Mesendoderm (in vitro differentiated cells): Measurements from ENCODE around the gene GRM7.

Source experiments
- DNase-seq: peaks from one replicate; pipeline ENCODE4 v3.0.0; 2013
- H2AK5ac ChIP-seq: 2 replicates; pipeline ENCODE4 v1.6.1; 2013; ENCODE audit warnings: low read length, inconsistent platforms
- H2BK120ac ChIP-seq: 2 replicates; pipeline ENCODE4 v1.6.1; 2013; ENCODE audit warnings: low read depth, mild to moderate bottlenecking, low read length, moderate library complexity, mixed read lengths
- H2BK15ac ChIP-seq: replicated peaks from 2 replicates; pipeline ENCODE4 v1.6.1; 2013; ENCODE audit warnings: low read depth, mild to moderate bottlenecking, moderate library complexity
- H2BK5ac ChIP-seq: 2 replicates; pipeline ENCODE4 v1.6.1; 2013; ENCODE audit warnings: low read length, inconsistent platforms
- H3K18ac ChIP-seq: 2 replicates; pipeline ENCODE4 v1.6.1; 2013; ENCODE audit warnings: mild to moderate bottlenecking, low read length, mixed read lengths
- H3K23ac ChIP-seq: one replicate; pipeline ENCODE4 v1.6.1; 2013; ENCODE audit warnings: low read length
- H3K27ac ChIP-seq: 2 replicates; pipeline ENCODE4 v1.5.1; 2013; ENCODE audit warnings: low read depth, mild to moderate bottlenecking, inconsistent platforms, low read length, moderate library complexity
- H3K27me3 ChIP-seq: 2 replicates; pipeline ENCODE4 v1.6.1; 2013; ENCODE audit warnings: low read length, control low read depth, mild to moderate bottlenecking, inconsistent platforms; ENCODE audit not compliant: insufficient read depth, poor library complexity
- H3K36me3 ChIP-seq: 2 replicates; pipeline ENCODE4 v1.6.1; 2013; ENCODE audit warnings: low read length, inconsistent platforms; ENCODE audit not compliant: control insufficient read depth, insufficient read depth
- H3K4ac ChIP-seq: one replicate; pipeline ENCODE4 v1.6.1; 2013; ENCODE audit warnings: low read depth, mild to moderate bottlenecking, low read length, moderate library complexity
- H3K4me1 ChIP-seq: 2 replicates; pipeline ENCODE4 v1.6.1; 2013; ENCODE audit warnings: low read depth, low read length, inconsistent platforms; ENCODE audit not compliant: control insufficient read depth
- H3K4me2 ChIP-seq: 2 replicates; pipeline ENCODE4 v1.6.1; 2013; ENCODE audit warnings: low read length
- H3K4me3 ChIP-seq: 2 replicates; pipeline ENCODE4 v1.5.1; 2013; ENCODE audit warnings: mild to moderate bottlenecking, low read length
- H3K56ac ChIP-seq: one replicate; pipeline ENCODE4 v1.6.1; 2013; ENCODE audit warnings: low read length
- H3K79me1 ChIP-seq: 2 replicates; pipeline ENCODE4 v1.6.1; 2013; ENCODE audit warnings: low read length, inconsistent platforms
- H3K79me2 ChIP-seq: 2 replicates; pipeline ENCODE4 v1.6.1; 2013; ENCODE audit warnings: mild to moderate bottlenecking, low read length; ENCODE audit not compliant: control insufficient read depth, insufficient read depth
- H3K9ac ChIP-seq: 2 replicates; pipeline ENCODE4 v1.6.1; 2013; ENCODE audit warnings: low read length, inconsistent platforms
- H4K5ac ChIP-seq: one replicate; pipeline ENCODE4 v1.6.1; 2013; ENCODE audit warnings: low read length
- H4K8ac ChIP-seq: one replicate; pipeline ENCODE4 v1.6.1; 2013; ENCODE audit warnings: low read depth, mild to moderate bottlenecking, control low read depth, low read length, moderate library complexity
- WGBS: extraction: QIAGEN DNeasy Blood & Tissue Kit; methylation state at CpG from one replicate; pipeline ENCODE4 v1.1.7; 2013; ENCODE audit warnings: low lambda C conversion rate, missing lambda C conversion rate; ENCODE audit not compliant: insufficient coverage; ENCODE audit errors: extremely low coverage; 5-methylcytosine and 5-hydroxymethylcytosine counted together

Gene GRM7

GRCh38 chr3:7547826-7548225 lies 686.9 kb downstream of the GRM7 start:
- Histone ChIP-seq H3K9ac (no peak overlapping the region), H3K56ac (no peak overlapping the region), H2BK15ac (no peak overlapping the region), H3K79me1 (no peaks in the 10 kb centered on the region), H3K27ac (no peak overlapping the region), H4K8ac (no peak overlapping the region), H2BK5ac (no peak overlapping the region), H3K4ac (no peak overlapping the region), H3K4me2 (no peak overlapping the region), H3K4me1 (no peaks in the 10 kb centered on the region), H3K27me3 (no peaks in the 10 kb centered on the region), H3K79me2 (no peaks in the 10 kb centered on the region), H3K23ac (no peak overlapping the region), H3K36me3 (no peaks in the 10 kb centered on the region), H4K5ac (no peak overlapping the region), H3K4me3 (no peak overlapping the region), H3K18ac (no peak overlapping the region), H2BK120ac (no peak overlapping the region), H2AK5ac (no peak overlapping the region)
- no peak for DNase-seq
- no CpG with 5 or more reads among the region's 1 CpG for WGBS

GRCh38 chr3:7562892-7563291 lies 702.0 kb downstream of the GRM7 start:
- Histone ChIP-seq H2BK5ac (no peak overlapping the region), H3K9ac (no peak overlapping the region), H4K5ac (no peak overlapping the region), H3K18ac (no peak overlapping the region), H3K79me2 (no peaks in the 10 kb centered on the region), H3K4me1 (no peaks in the 10 kb centered on the region), H3K4ac (no peak overlapping the region), H3K27me3 (no peaks in the 10 kb centered on the region), H3K56ac (no peak overlapping the region), H2BK15ac (no peak overlapping the region), H3K23ac (no peak overlapping the region), H2AK5ac (no peak overlapping the region), H3K4me3 (no peak overlapping the region), H4K8ac (no peak overlapping the region), H3K36me3 (no peaks in the 10 kb centered on the region), H3K27ac (no peak overlapping the region), H3K4me2 (no peak overlapping the region), H2BK120ac (no peak overlapping the region), H3K79me1 (no peaks in the 10 kb centered on the region)
- DNase-seq, result peak; percentile 42
- WGBS, result no CpG with 5 or more reads among the region's 1 CpG

DNA sequence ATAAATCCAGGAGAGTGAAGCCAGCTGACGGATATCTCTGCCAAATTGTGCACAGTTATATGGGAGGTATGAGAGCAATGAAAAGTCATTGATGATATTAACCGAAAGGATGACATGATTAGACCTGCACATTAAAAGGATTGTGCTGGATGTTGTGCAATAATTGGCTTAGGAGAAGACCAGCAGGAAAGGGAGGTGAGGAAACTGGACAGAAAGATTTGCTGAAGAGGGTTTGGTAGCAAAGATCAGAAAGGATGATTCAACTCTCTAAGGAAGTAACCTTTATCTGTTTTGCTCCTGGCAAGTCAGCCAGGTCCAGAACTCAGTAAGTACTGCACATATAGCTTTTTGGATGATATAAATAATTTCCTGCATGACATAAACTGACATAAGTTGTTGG lies 704.7 kb downstream of the GRM7 start:
- H3K9ac ChIP-seq, result no peak overlapping the region
- no peak overlapping the region for H3K56ac ChIP-seq
- no peak overlapping the region for H3K18ac ChIP-seq
- H3K79me2 ChIP-seq, result no peaks in the 10 kb centered on the region
- no peak overlapping the region for H2BK15ac ChIP-seq
- H3K4me3 ChIP-seq, result no peak overlapping the region
- no CpG with 5 or more reads among the region's 2 CpGs for WGBS
- no peak for DNase-seq
- no peak overlapping the region for H3K23ac ChIP-seq
- no peaks in the 10 kb centered on the region for H3K4me1 ChIP-seq
- no peak overlapping the region for H4K8ac ChIP-seq
- H3K27ac ChIP-seq, result no peak overlapping the region
- H3K79me1 ChIP-seq, result no peaks in the 10 kb centered on the region
- no peak overlapping the region for H4K5ac ChIP-seq
- no peaks in the 10 kb centered on the region for H3K27me3 ChIP-seq
- no peak overlapping the region for H2AK5ac ChIP-seq
- no peaks in the 10 kb centered on the region for H3K36me3 ChIP-seq
- H2BK120ac ChIP-seq, result no peak overlapping the region
- no peak overlapping the region for H3K4ac ChIP-seq
- no peak overlapping the region for H3K4me2 ChIP-seq
- H2BK5ac ChIP-seq, result no peak overlapping the region

GRCh38 chr3:7567160-7567559 lies 706.2 kb downstream of the GRM7 start:
- Histone ChIP-seq H4K5ac (no peak overlapping the region), H3K18ac (no peak overlapping the region), H3K4ac (no peak overlapping the region), H3K36me3 (no peaks in the 10 kb centered on the region), H3K79me1 (no peaks in the 10 kb centered on the region), H3K56ac (no peak overlapping the region), H3K4me1 (no peaks in the 10 kb centered on the region), H3K9ac (no peak overlapping the region), H3K4me3 (no peak overlapping the region), H3K4me2 (no peak overlapping the region), H3K27ac (no peak overlapping the region), H3K23ac (no peak overlapping the region), H2BK5ac (no peak overlapping the region), H3K27me3 (no peaks in the 10 kb centered on the region), H3K79me2 (no peaks in the 10 kb centered on the region), H2BK15ac (no peak overlapping the region), H2BK120ac (no peak overlapping the region), H2AK5ac (no peak overlapping the region), H4K8ac (no peak overlapping the region)
- no peak for DNase-seq

DNA sequence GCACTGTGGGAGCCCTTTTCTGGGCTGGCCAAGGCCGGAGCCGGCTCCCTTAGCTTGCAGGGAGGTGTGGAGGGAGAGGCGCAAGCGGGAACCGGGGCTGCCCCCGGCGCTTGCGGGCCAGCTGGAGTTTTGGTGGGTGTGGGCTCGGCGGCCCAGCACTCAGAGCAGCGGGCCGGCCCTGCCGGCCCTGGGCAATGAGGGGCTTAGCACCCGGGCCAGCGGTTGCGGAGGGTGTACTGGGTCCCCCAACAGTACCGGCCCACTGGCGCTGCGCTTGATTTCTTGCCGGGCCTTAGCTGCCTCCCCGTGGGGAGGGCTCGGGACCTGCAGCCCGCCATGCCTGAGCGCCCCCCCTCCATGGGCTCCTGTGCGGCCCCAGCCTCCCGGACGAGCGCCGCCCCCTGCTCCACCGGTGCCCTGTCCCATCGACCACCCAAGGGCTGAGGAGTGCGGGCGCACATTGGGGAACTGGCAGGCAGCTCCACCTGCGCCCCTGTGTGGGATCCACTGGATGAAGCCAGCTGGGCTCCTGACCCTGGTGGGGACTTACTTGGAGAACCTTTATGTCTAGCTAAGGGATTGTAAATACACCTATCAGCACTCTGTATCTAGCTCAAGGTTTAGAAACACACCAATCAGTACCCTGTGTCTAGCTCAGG lies 707.7 kb downstream of the GRM7 start:
- no peaks in the 10 kb centered on the region for H3K4me1 ChIP-seq
- no peak overlapping the region for H3K27ac ChIP-seq
- H2BK5ac ChIP-seq, result no peak overlapping the region
- DNase-seq, result no peak
- no peak overlapping the region for H3K4ac ChIP-seq
- H3K79me1 ChIP-seq, result no peaks in the 10 kb centered on the region
- no peaks in the 10 kb centered on the region for H3K79me2 ChIP-seq
- no peak overlapping the region for H2AK5ac ChIP-seq
- H3K36me3 ChIP-seq, result no peaks in the 10 kb centered on the region
- H2BK15ac ChIP-seq, result no peak overlapping the region
- no peak overlapping the region for H3K4me3 ChIP-seq
- no peak overlapping the region for H3K56ac ChIP-seq
- no peak overlapping the region for H3K9ac ChIP-seq
- no CpG with 5 or more reads among the region's 34 CpGs for WGBS
- H2BK120ac ChIP-seq, result no peak overlapping the region
- H4K8ac ChIP-seq, result no peak overlapping the region
- no peak overlapping the region for H3K23ac ChIP-seq
- no peak overlapping the region for H3K4me2 ChIP-seq
- no peak overlapping the region for H4K5ac ChIP-seq
- no peak overlapping the region for H3K18ac ChIP-seq
- no peaks in the 10 kb centered on the region for H3K27me3 ChIP-seq

- Histone ChIP-seq H3K79me2 (no peaks in the 10 kb centered on the region), H3K4me3 (no peak overlapping the region), H3K23ac (no peak overlapping the region), H4K8ac (no peak overlapping the region), H3K18ac (no peak overlapping the region), H2AK5ac (no peak overlapping the region), H3K27ac (no peak overlapping the region), H3K4ac (no peak overlapping the region), H3K4me2 (no peak overlapping the region), H3K79me1 (no peaks in the 10 kb centered on the region), H3K36me3 (no peaks in the 10 kb centered on the region), H3K27me3 (no peaks in the 10 kb centered on the region), H3K9ac (no peak overlapping the region), H2BK5ac (no peak overlapping the region), H2BK120ac (no peak overlapping the region), H4K5ac (no peak overlapping the region), H2BK15ac (no peak overlapping the region), H3K56ac (no peak overlapping the region), H3K4me1 (no peaks in the 10 kb centered on the region)
- no CpG with 5 or more reads among the region's 2 CpGs for WGBS
- no peak for DNase-seq
Observed at GRCh38 chr3:7573330-7573729, 712.4 kb downstream of the GRM7 start.
